DMS153 treated with DMSO at 0.1 percent for 48 hours (cell line): Measurements from ENCODE around the gene H6PD.

Experiments
- DNase-seq: peaks from one replicate; lab custom pipeline; 2025; ENCODE audit not compliant: unreplicated experiment; lab: John Stamatoyannopoulos, UW

The H6PD gene

DNA sequence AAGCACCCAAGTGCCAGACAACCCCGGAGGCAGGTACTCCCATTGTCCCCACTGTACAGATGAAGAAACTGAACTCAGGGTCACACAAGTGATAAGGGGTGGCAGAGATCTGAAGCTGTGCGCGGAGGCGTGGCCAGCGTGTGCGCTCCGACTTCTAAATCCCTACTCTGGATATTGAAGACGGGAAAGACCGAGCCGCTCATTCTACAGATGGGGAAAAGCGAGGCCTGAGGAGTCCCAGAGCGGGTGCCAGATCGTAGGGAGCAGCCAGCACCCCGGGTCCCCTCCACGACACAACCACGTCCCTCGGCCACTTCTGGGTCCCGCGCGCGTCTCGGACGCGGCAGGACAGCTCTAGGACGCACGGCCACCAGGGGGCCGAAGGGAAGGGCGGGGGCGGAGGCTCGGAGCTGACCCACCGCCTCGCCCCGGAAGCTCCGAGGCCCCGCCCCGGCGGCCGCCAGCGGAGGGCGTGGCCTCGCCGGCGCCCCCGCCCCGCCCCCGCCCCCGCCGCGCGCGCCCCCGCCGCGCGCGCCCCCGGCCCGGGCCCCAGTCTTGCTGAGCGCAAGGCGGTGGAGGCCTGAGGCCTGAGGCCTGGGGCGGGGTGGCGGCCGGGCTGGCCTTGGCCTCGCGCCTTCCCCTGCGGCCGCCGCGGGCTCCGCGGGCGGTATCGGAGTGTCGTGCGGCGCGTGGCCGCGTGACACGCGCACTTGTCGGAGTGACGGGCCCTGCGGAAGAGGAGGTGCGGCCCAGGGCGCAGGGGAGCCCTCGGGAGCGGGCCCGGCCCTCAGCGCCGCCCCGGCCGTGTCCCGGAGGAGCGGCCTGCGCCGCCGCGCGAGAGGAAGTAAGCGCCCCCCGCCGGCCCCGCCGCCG is at the start of gene H6PD:
Gene H6PD (plus strand): TSS at position 552 of the 873 bp plus-strand sequence. CDS start 10,161 bp downstream, outside the sequence.
- peak; percentile 44 for DNase-seq

DNA sequence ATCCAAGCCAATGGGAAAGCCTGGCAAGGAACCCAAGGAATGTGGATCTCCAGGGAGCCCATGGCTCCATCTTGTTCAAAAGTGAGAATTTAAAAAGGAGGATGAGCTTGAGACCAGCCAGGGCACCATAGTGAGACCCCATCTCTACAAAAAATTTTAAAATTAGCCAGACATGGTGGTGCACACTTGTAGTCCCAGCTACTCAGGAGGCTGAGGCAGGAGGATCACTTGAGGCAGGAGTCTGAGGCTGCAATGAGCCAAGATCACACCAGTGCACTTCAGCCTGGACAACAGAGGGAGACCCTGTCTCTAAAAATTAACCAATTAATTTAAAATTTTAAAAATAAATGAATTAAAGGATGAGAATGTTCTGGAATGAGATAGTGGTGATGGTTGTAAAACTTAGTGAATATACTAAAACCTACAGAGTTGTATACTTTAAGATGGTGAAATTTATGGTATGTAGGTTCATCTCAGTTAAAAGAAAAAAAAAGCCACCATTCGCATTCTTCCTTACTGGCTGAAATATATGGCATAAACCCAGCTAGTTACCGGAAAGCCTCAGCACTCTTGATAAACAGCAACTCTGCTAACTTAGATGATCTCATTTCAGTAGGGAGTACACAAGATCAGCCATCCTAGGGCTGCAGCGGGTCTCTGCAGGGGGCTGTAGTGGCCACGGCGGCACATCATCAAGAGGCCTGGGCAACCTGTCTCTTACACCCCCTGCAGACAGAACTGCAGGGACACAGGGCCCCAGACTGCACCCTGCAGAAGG is 48.3 kb upstream of the H6PD start:
- DNase-seq = no peak

GRCh38 chr1:9187004-9187403 is 47.6 kb upstream of the H6PD start:
- DNase-seq = no peak

- no peak for DNase-seq
Observed at GRCh38 chr1:9190234-9190633, 44.3 kb upstream of the H6PD start.

- DNase-seq = no peak
Observed at GRCh38 chr1:9191231-9191630, 43.3 kb upstream of the H6PD start.

- no peak for DNase-seq
Observed at GRCh38 chr1:9192578-9193232, 41.9 kb upstream of the H6PD start.

GRCh38 chr1:9193233-9193625 is 41.3 kb upstream of the H6PD start:
- no peak for DNase-seq

GRCh38 chr1:9194024-9194423 is 40.5 kb upstream of the H6PD start:
- DNase-seq = no peak

GRCh38 chr1:9195651-9196050 is 38.9 kb upstream of the H6PD start:
- no peak for DNase-seq

DNA sequence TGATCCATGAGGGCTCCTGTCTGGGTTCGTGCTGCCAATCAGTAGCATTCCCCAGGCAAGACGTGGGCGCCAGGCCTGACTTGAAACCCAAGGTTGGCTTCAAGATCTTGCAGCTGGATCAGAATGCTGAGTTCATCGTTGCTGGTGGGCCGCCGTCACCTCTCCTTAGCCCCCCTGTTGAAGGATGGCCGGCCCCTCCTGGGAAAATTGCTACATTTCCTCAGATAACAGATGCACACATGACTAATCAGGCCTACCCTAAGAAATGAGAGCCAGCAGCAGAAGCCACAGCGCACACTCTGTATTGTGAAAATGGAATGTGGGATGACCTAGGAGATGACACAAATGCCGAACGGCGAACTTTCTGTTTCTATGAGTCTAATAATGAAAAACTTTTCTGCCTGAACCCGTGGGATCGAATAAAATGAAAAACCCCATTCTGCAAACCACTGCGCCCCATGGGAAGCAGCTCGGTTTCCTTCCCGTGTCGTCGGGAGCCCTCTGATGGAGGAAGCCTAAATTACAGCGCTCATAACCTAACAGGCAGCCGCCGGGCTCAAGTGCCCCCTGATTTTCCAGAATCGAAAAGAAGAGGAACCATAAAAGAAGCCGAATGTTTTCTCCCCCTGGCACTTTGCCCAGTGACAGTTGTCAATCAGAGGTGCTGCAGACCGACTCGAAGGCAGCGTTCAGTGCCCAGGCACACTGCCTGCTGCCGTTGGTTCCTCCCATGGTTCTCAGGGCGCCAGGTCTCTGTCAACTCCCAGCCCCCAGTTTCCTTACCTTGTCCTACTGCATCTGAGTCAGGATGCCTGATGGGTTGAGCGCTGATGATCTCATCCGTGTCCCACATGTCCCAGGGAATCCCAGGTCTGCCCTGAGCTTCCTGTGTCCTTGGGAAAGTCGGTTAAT is 38.2 kb upstream of the H6PD start:
- DNase-seq = peak; percentile 56

DNA sequence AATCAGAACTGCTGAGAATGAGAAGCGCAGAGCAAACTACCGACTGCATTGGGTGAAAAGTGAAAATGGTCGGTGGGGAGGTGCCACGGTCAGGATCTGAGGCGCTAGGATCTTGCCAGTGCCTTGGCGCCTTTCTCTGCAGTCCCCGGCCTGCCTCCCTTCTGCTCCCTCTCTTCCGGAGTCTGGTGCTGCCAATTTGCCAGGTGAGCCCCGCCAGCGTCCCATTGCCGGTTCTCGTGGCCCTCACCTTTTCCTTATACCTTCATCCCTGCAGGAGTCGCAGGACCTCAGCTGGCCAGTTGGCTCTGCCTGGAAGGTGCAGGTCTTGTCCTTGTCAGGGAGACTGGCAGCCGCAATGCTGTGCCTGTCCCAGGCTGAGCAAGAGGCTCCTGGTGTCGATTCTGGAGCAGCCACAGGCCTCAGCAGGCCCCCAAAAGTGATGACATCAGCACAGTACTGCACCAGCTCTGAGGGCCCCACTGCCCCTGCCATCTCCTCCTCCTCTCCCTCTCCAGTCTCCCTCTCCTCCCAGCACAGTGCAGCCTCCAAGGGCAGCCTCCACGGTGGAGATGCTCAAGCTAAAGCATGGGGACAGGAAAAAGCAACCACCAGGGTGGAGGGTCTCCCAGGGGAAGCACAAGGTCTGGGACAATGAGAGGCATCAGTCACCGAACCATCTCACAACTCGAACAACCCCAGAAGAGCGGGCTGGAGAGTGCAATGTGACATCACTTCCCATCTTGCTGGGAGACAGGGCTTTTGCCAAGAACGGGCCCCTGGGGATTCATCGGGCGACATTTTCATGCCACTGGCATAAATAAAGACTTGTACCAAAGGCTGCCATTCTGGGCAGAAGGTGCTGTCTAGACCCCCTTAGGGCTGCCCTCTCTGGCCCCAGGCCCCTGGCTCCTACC is 37.1 kb upstream of the H6PD start:
- DNase-seq = peak; percentile 39

DNA sequence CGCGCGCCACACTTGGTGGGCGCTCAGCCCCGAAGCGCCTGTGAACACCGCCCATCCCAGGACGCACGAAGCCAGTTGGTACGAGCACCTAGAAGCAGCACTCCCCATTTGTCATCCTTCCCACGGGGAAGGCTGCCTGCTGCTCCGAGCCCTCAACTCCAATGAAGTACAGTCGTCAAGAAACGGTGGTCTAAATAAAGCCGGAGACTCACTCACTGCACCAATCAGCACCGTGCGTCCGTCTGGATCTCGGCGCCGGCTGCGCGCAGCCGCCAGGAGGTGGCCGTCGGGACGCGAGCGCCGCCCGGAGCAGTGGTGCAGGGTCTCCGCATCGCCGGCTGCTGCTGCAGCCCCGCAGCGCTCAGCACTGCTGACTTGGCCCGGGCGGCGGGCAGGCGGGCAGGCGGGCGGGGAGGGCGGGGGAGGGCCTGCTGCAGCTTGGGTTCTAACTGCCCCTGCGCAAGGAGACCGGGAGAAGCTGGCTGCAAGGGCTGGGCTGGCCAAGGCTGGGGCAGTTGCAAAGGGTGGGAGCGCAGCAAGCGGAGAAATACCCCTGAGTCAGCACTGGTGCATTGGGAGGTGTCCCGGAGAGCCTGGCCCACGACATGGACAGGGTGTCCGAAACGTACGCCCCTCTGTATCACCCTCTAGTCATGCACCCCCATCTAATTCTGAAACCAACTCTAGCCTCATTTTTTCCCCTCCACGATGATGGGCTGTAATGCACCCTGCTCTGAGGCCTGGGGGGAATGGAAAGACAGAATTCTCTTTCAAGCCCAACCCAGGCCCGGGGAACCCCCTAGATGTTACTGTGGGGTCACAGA is 35.8 kb upstream of the H6PD start:
- DNase-seq = no peak

DNA sequence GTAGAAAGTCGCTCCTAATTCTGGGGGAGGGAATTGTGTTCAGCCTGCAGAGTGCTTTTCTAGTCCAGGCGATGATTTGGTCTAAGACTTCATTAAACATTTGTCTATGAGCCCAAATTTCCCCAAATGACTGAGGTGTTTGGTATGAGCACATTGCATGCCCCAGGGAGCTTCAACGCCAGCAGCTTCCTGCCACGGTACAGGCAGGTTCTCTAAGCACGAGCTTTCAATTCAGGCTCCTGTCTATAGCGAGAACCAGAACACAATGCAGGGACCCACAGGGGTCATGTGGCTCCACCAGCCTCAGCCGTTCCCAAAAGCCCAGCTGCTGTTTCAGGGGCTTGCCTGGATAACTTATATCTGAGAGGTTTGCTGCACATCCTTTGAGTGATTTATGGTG is 34.1 kb upstream of the H6PD start:
- no peak for DNase-seq

GRCh38 chr1:9201401-9202239 is 33.0 kb upstream of the H6PD start:
- no peak for DNase-seq

- DNase-seq = no peak
Observed at GRCh38 chr1:9202240-9202870, 32.2 kb upstream of the H6PD start.

DNA sequence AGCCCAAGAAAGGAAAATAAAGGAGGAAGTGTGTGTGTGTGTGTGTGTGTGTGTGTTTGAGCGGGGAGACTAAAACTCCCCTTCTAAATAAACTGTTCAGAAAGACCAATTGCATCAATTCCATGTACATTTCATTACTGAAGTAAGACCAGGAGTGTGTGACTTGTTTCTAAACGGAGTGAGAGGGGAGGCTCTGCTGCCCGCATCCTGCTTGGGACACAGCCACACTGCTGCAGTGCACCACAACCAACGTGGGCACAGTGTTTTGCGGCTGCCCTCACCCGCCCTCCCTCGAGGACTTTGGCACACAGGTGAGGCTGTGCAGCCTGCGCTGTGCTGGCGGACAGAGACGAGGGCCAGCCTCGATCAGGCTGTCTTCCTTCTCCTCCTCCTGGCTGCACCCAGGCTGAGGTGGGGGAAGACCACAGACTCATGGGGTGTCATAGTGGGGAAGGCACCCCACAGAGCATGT is 31.0 kb upstream of the H6PD start:
- DNase-seq = no peak

DNA sequence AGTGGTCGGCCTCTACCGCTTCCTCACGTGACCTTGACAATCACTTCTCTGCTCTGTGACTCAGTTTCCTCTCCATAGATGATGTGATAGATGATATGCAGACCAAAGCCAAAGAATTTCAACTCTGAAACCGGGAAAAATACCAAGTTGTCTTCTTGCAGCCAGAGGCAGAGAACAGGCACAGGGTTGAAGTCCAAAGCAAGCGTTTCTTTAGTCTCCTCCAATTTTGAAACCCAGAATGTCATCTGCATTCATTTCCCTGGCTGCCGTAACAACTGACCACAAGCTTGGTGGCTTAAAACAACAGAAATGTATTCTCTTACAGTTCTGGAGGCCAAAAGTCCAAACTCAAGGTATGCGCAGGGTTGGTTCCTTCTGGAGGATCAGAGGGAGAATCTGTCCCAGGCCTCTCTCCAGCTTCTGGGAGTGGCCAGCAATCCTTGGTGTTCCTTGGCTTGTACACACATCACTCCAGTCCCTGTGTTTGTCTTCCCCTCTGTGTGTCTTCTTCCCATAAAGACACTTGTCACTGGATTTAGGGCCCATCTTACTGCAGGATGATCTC is 30.3 kb upstream of the H6PD start:
- no peak for DNase-seq
